OCI-LY3 (cell line): ENCODE results near the gene ALDOC.

Source experiments
- H2AFZ ChIP-seq: fragments of 200-600, 300-600 bp; shearing (Covaris generic); 2 replicates; pipeline ENCODE4 v1.6.0; 2014; ENCODE audit warnings: antibody characterized with exemption, low read depth, low read length
- H3K27ac ChIP-seq: fragments of 200-600, 300-600 bp; sonication (generic); 2 replicates; pipeline ENCODE4 v1.5.1; 2014; ENCODE audit warnings: mild to moderate bottlenecking, low read length, moderate library complexity, mixed read lengths
- H3K27me3 ChIP-seq: fragments of 200-600, 300-600 bp; sonication (generic); 2 replicates; pipeline ENCODE4 v1.6.1; 2014; ENCODE audit warnings: low read depth, low read length, mixed read lengths
- H3K36me3 ChIP-seq: fragments of 200-600, 300-600 bp; sonication (generic); replicated peaks from 2 replicates; pipeline ENCODE3; 2014; ENCODE audit warnings: low read depth, low read length, mixed read lengths
- H3K4me1 ChIP-seq: fragments of 300-600, 200-600 bp; sonication (generic); 2 replicates; pipeline ENCODE4 v1.6.1; 2014; ENCODE audit warnings: low read length, mixed read lengths
- H3K4me2 ChIP-seq: fragments of 200-600, 300-600 bp; sonication (generic); 2 replicates; pipeline ENCODE4 v1.6.1; 2014; ENCODE audit warnings: low read length, mixed read lengths
- H3K4me3 ChIP-seq: fragments of 300-600, 200-600 bp; sonication (generic); 2 replicates; pipeline ENCODE4 v1.5.1; 2014; ENCODE audit warnings: antibody characterized with exemption, mild to moderate bottlenecking, low read length, moderate library complexity
- H3K79me2 ChIP-seq: fragments of 300-600, 200-600 bp; shearing (Covaris generic); 2 replicates; pipeline ENCODE4 v1.6.1; 2014; ENCODE audit warnings: mild to moderate bottlenecking, low read length, mixed read lengths
- H3K9ac ChIP-seq: fragments of 300-600, 200-600 bp; shearing (Covaris generic); 2 replicates; pipeline ENCODE4 v1.6.0; 2014; ENCODE audit warnings: mild to moderate bottlenecking, low read length, moderate library complexity
- H3K9me3 ChIP-seq: fragments of 200-600, 300-600 bp; shearing (Covaris generic); 2 replicates; pipeline ENCODE4 v1.6.1; 2014; ENCODE audit warnings: low read length, mixed read lengths; ENCODE audit not compliant: insufficient read depth
- H4K20me1 ChIP-seq: fragments of 200-600, 300-600 bp; sonication (generic); 2 replicates; pipeline ENCODE4 v1.6.1; 2016; ENCODE audit warnings: low read length, mixed read lengths; ENCODE audit not compliant: insufficient read depth
- CTCF ChIP-seq: fragments of 200-600, 300-600 bp; sonication (generic); IDR thresholded peaks from 2 replicates; pipeline ENCODE4 v1.5.1; 2014; ENCODE audit warnings: antibody characterized with exemption, low read length, low read depth
- EZH2phosphoT487 ChIP-seq: fragments of 200-600 bp; shearing (Covaris generic); IDR thresholded peaks from 2 replicates; pipeline ENCODE4 v1.6.1; 2018; ENCODE audit warnings: antibody characterized with exemption, mixed run types, low read depth

The ALDOC gene

GRCh38 chr17:28532050-28532960 is 44.4 kb downstream of the ALDOC start:
- Histone ChIP-seq H3K27me3 (peaks cover 5% of the 10 kb centered on the region; the same call in 1 of the 2 replicates), H3K4me2 (no peak overlapping the region), H3K4me3 (no peak overlapping the region), H3K36me3 (no peaks in the 10 kb centered on the region), H3K9me3 (no peaks in the 10 kb centered on the region), H3K27ac (no peak overlapping the region), H3K79me2 (no peaks in the 10 kb centered on the region), H2AFZ (no peak overlapping the region), H3K9ac (no peak overlapping the region), H4K20me1 (no peaks in the 10 kb centered on the region), H3K4me1 (peaks cover under 1% of the 10 kb centered on the region)
- TF ChIP-seq EZH2phosphoT487 (no peak), CTCF (no peak)

- no peak overlapping the region for H3K27ac ChIP-seq
- no peaks in the 10 kb centered on the region for H3K79me2 ChIP-seq
- no peak for TF ChIP-seq EZH2phosphoT487
- TF ChIP-seq CTCF: no peak
- peaks cover 5% of the 10 kb centered on the region; the same call in 1 of the 2 replicates for H3K27me3 ChIP-seq
- H3K4me2 ChIP-seq: no peak overlapping the region
- H3K9ac ChIP-seq: no peak overlapping the region
- H4K20me1 ChIP-seq: no peaks in the 10 kb centered on the region
- no peaks in the 10 kb centered on the region for H3K36me3 ChIP-seq
- H3K4me3 ChIP-seq: no peak overlapping the region
- no peak overlapping the region for H2AFZ ChIP-seq
- H3K4me1 ChIP-seq: peaks cover 8% of the 10 kb centered on the region
- no peaks in the 10 kb centered on the region for H3K9me3 ChIP-seq
These were observed 45.8 kb downstream of the ALDOC start for GRCh38 chr17:28530926-28531325.

GRCh38 chr17:28530250-28530649 is 46.4 kb downstream of the ALDOC start:
- Histone ChIP-seq H3K4me2 (no peak overlapping the region), H3K36me3 (no peaks in the 10 kb centered on the region), H3K9me3 (no peaks in the 10 kb centered on the region), H3K9ac (no peak overlapping the region), H3K4me1 (peaks cover 8% of the 10 kb centered on the region), H2AFZ (no peak overlapping the region), H3K27ac (no peak overlapping the region), H3K27me3 (peaks cover 5% of the 10 kb centered on the region; the same call in 1 of the 2 replicates), H3K79me2 (no peaks in the 10 kb centered on the region), H4K20me1 (no peaks in the 10 kb centered on the region), H3K4me3 (no peak overlapping the region)
- TF ChIP-seq CTCF: no peak
- no peak for TF ChIP-seq EZH2phosphoT487

GRCh38 chr17:28529013-28529400 is 47.7 kb downstream of the ALDOC start:
- H3K27me3 ChIP-seq: peaks cover 5% of the 10 kb centered on the region; the same call in 1 of the 2 replicates
- H2AFZ ChIP-seq: no peak overlapping the region
- TF ChIP-seq EZH2phosphoT487: no peak
- no peak for TF ChIP-seq CTCF
- no peak overlapping the region for H3K27ac ChIP-seq
- H3K4me2 ChIP-seq: no peak overlapping the region
- no peak overlapping the region for H3K4me3 ChIP-seq
- no peak overlapping the region for H3K9ac ChIP-seq
- no peaks in the 10 kb centered on the region for H4K20me1 ChIP-seq
- no peaks in the 10 kb centered on the region for H3K79me2 ChIP-seq
- H3K9me3 ChIP-seq: no peaks in the 10 kb centered on the region
- H3K36me3 ChIP-seq: no peaks in the 10 kb centered on the region
- peaks cover 8% of the 10 kb centered on the region for H3K4me1 ChIP-seq
